Measurements from ENCODE around the gene DEPDC1B. TPM values are rescaled to one million over a fixed set of nuclear protein-coding genes. Genes with fewer than 3 reads are reported as not detected.
"Not testable (repeated sequence)": the region's sequence is repeated elsewhere in the genome, so short reads cannot be mapped to it uniquely, and the experiment has no call there.

The DEPDC1B gene
- total RNA-seq, 2 donors from 2014 or later: 0.66 to 2.3 TPM

GRCh38 chr5:60597572-60598320 lies 102.2 kb downstream of the DEPDC1B start:
- Histone ChIP-seq H3K36me3 (replicated peaks in 1 of 2; ENCODE audit: insufficient read depth in 1 of 2, low read depth in 2 of 2) (no peaks in the 10 kb centered on the region), H3K4me3 (no peak overlapping the region), H3K27ac (no peak overlapping the region), H3K27me3 (no peaks in the 10 kb centered on the region), H3K9me3 (no peaks in the 10 kb centered on the region), H3K4me1 (no peaks in the 10 kb centered on the region)
- 49 to 80% methylated on average over 3 of the region's 3 CpGs for WGBS, 2 donors
- TF ChIP-seq CTCF (IDR thresholded peaks at IDR 0.05): no peak
- no peak for TF ChIP-seq POLR2A (IDR thresholded peaks at IDR 0.05)
- no peak for ATAC-seq
- intact Hi-C loops (cut with DNase I): no loop called here
- DNase-seq: no peak

GRCh38 chr5:60594715-60595477 lies 105.1 kb downstream of the DEPDC1B start:
- Histone ChIP-seq H3K27ac (no peak overlapping the region), H3K4me1 (no peaks in the 10 kb centered on the region), H3K27me3 (no peaks in the 10 kb centered on the region), H3K36me3 (replicated peaks in 1 of 2; ENCODE audit: insufficient read depth in 1 of 2, low read depth in 2 of 2) (no peaks in the 10 kb centered on the region), H3K9me3 (no peaks in the 10 kb centered on the region), H3K4me3 (no peak overlapping the region)
- ATAC-seq (no peak), DNase-seq (no peak)
- no peak for TF ChIP-seq POLR2A (IDR thresholded peaks at IDR 0.05)
- TF ChIP-seq CTCF (IDR thresholded peaks at IDR 0.05): no peak
- 81 to 83% methylated on average over 4 of the region's 4 CpGs for WGBS, 2 donors
- intact Hi-C loops (cut with DNase I): no loop called here

GRCh38 chr5:60590172-60590571 lies 109.8 kb downstream of the DEPDC1B start:
- no peaks in the 10 kb centered on the region for H3K27me3 ChIP-seq
- no peak for TF ChIP-seq CTCF (IDR thresholded peaks at IDR 0.05)
- no peak for TF ChIP-seq POLR2A (IDR thresholded peaks at IDR 0.05)
- H3K9me3 ChIP-seq: no peaks in the 10 kb centered on the region
- H3K4me3 ChIP-seq: no peak overlapping the region
- no peaks in the 10 kb centered on the region for H3K36me3 ChIP-seq (replicated peaks in 1 of 2; ENCODE audit: insufficient read depth in 1 of 2, low read depth in 2 of 2)
- H3K27ac ChIP-seq: no peak overlapping the region
- intact Hi-C loops (cut with DNase I): no loop called here
- H3K4me1 ChIP-seq: no peaks in the 10 kb centered on the region
- DNase-seq: no peak
- WGBS, 2 donors: 95 to 96% methylated on average over 2 of the region's 2 CpGs
- no peak for ATAC-seq

- WGBS, 2 donors: 83 to 87% methylated on average over 6 of the region's 6 CpGs
- H3K9me3 ChIP-seq; intact Hi-C loops (cut with DNase I): not testable (repeated sequence)
These were observed 112.7 kb downstream of the DEPDC1B start for GRCh38 chr5:60587312-60587711.

GRCh38 chr5:60586307-60586901 lies 113.6 kb downstream of the DEPDC1B start:
- Histone ChIP-seq H3K4me1 (no peaks in the 10 kb centered on the region), H3K27ac (no peak overlapping the region), H3K4me3 (no peak overlapping the region), H3K36me3 (replicated peaks in 1 of 2; ENCODE audit: insufficient read depth in 1 of 2, low read depth in 2 of 2) (no peaks in the 10 kb centered on the region), H3K27me3 (no peaks in the 10 kb centered on the region), H3K9me3 (no peaks in the 10 kb centered on the region)
- WGBS, 2 donors: 67 to 75% methylated on average over 1 of the region's 1 CpG
- intact Hi-C loops (cut with DNase I): no loop called here
- TF ChIP-seq POLR2A (IDR thresholded peaks at IDR 0.05) (no peak), CTCF (IDR thresholded peaks at IDR 0.05) (peak in 3 of 7 experiments; percentile 15 to 31 (median 25))
- DNase-seq: no peak
- no peak for ATAC-seq

More at GRCh38 chr5:60587312-60587711, 112.7 kb downstream of the DEPDC1B start:
- not testable (repeated sequence) for ATAC-seq; H3K27ac ChIP-seq; DNase-seq; H3K4me1 ChIP-seq; H3K27me3 ChIP-seq; H3K36me3 ChIP-seq (replicated peaks in 1 of 2; ENCODE audit: insufficient read depth in 1 of 2, low read depth in 2 of 2); H3K4me3 ChIP-seq
